Measurements from ENCODE around the gene TPP1.

DNA sequence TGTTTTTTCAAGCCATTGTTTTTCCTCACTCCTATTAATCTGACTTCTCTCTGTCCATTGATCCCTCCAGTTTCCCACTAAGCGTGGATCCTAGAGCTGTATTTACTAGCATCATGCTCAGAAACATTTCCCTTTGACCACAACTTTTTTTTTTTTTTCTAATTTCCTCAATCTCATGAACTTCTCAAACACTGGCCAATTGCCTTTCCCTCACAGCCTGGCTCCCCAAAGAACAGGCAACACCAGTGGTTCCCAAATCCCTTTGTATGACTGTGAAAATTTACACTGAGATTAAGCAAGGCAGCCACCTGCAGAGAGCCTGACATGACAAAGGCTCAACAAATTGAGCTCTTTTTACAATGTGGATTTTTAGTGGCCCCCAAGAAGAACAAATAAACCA lies 1.4 kb upstream of the TPP1 start:
- TF ChIP-seq EZH2 (optimal IDR thresholded peaks at IDR 0.05; ENCODE audit: low read depth, low read length): no peak
- no peak for TF ChIP-seq EZH2phosphoT487 (IDR thresholded peaks at IDR 0.05; ENCODE audit: low read length)
